Measurements from ENCODE around the gene KRTAP20-2.

KRTAP20-2 gene

DNA sequence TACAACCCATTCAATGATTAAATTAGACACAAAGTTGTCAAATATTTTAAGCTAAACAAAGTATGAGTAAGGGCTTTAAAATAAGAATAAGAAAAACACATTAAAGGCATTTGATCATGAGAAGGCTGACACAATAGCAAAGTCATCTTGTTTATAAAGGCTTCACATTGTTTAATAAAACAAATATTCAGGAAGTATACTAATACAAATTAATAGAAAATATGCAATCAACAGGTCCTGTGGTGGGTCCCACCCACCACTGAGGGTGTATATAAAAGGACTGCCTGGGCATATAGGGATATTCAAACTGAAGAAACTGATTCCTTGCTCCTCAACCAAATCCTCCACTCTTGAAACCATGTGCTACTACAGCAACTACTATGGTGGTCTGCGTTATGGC is at the start of gene KRTAP20-2:
Gene KRTAP20-2 (plus strand): TSS at position 301 of the 400 bp plus-strand sequence. CDS start 58 bp downstream, at position 359.
- DNase-seq, result no peak

- no peak for DNase-seq
These were observed 44.7 kb upstream of the KRTAP20-2 start, which contains the start of gene KRTAP22-2 for GRCh38 chr21:30590297-30590696. TSS of gene KRTAP22-2 (minus strand) at chr21:30590397.

GRCh38 chr21:30592140-30592539 is 42.9 kb upstream of the KRTAP20-2 start, which contains the start of gene KRTAP6-3:
TSS of gene KRTAP6-3 (plus strand) at chr21:30592440. CDS start at chr21:30592446, 6 bp downstream.
- DNase-seq, result no peak

GRCh38 chr21:30598802-30599201 is 36.2 kb upstream of the KRTAP20-2 start, which contains the start of gene KRTAP6-2:
TSS of gene KRTAP6-2 (minus strand) at chr21:30598902. CDS start at chr21:30598874, 28 bp downstream.
- DNase-seq, result no peak

DNA sequence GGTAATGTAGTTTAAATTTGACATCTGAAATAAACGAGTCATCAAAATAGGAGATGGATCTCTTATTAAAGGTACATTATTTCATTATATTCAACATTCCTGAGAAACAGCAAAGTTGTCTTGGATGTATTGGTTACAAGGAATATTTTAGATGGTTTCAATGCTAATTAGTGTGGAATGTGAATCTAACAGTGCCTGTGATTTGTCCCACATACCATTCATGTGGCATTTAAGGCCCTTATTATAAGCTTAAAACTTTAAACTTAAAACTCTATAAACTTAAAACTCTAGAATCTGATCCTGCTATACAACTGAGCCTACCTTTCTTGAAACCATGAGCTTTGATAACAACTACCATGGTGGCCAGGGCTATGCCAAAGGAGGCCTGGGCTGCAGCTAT is 34.2 kb upstream of the KRTAP20-2 start, which contains the start of gene KRTAP22-1:
Gene KRTAP22-1 (plus strand): TSS at position 301 of the 400 bp plus-strand sequence.
- DNase-seq, result no peak

DNA sequence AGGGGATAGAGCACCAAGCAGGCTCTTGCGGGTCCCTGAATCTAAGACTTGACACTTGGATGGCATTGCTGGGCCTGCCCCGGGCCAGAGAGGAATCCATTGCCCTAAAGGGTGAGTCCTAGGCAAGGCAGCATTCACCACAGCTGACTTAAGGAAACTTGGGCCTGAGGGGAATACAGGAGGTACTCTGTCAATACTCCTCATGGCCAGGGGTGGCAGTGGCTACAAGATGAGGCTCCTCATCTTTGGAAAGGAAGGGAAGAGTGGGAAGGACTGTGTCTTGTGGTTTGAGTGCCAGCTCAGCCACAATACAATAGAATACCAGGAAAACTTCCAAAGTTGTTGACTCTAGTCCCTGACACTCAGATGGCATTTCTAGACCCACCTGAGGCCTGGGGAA is 29.0 kb upstream of the KRTAP20-2 start:
- DNase-seq, result no peak

DNA sequence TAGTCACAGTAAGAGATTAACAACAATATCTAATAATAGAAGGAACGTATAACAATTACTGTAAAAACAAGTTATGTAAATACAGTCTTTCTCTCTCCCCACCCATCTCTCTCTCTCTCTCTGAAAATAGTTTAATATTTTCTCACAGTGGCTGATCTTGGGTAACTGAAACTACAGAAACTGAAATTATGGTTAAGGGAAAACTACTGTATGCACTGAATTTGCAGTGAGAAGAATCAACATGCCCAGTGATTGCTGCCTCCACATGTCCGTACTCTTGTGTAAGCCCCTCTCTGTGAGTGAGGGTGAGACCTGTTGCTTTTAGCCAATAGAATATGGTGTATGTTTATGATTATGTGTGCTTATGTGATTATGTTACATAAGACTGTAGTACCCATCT is 22.9 kb upstream of the KRTAP20-2 start:
- no peak for DNase-seq

DNA sequence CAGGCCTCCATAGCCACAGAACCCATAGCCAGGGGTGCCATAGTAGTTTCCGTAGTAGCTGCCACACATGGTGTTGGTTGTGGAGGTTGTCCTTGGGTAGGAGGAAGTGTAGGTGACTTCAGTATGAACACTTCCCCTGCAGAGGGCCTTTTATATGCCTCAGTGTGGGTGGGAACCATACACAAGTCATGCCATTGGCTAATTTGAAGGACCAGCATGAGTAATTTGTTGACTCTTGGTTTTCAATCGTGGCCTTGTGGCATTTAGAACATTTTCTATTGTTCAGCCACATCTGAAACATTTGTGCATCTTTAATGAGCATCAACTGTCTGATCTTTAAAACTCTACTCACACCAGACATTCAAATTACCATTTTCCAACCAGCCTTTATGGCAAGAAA is 21.2 kb upstream of the KRTAP20-2 start, which contains the start of gene KRTAP6-1:
Gene KRTAP6-1 (minus strand): TSS at position 95 of the 400 bp plus-strand sequence. CDS start 26 bp downstream, at position 69.
- DNase-seq, result no peak

GRCh38 chr21:30615199-30615598 is 19.8 kb upstream of the KRTAP20-2 start:
- no peak for DNase-seq

DNA sequence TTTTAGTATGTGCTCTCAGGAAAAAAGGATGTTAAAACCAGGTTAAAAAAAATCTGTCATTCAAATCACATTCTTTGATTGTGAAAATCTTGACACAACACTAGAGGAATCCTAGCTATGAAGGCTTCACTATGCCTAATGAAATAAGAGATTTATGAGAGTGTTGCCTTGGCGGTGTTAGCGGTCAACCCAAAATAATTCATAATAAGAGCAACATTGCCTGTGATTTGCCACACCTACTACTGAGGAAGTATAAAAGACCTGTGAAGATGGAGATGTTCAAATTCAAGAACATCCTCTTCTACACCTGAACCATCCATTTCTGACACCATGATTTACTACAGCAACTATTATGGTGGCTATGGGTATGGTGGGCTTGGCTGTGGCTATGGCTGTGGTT is 18.9 kb upstream of the KRTAP20-2 start, which contains the start of gene KRTAP20-1:
Gene KRTAP20-1 (plus strand): TSS at position 301 of the 400 bp plus-strand sequence. CDS start 30 bp downstream, at position 331.
- no peak for DNase-seq

GRCh38 chr21:30620080-30620479 is 14.9 kb upstream of the KRTAP20-2 start:
- DNase-seq, result no peak

GRCh38 chr21:30620522-30620921 is 14.5 kb upstream of the KRTAP20-2 start, which contains the start of gene KRTAP20-4:
TSS of gene KRTAP20-4 (plus strand) at chr21:30620627.
- DNase-seq, result no peak

DNA sequence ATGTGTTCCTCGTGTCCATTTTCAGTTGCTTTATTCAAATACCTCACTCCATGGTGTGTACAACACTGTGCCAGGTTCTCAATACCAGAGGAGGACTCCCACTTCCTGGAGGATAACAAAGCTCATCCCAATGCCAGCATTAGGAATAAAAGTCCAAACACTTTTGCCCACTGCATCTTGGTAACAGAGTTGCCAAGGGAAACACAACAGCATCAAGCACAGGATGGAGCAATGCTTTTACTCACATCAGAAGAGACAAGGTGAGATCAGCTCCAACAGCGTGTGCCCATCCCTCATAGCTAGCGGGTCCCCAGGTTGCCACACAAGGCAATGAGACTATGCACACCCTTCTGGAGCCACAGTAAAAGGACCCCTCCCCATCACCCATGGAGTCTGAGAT is 11.6 kb upstream of the KRTAP20-2 start:
- no peak for DNase-seq

DNA sequence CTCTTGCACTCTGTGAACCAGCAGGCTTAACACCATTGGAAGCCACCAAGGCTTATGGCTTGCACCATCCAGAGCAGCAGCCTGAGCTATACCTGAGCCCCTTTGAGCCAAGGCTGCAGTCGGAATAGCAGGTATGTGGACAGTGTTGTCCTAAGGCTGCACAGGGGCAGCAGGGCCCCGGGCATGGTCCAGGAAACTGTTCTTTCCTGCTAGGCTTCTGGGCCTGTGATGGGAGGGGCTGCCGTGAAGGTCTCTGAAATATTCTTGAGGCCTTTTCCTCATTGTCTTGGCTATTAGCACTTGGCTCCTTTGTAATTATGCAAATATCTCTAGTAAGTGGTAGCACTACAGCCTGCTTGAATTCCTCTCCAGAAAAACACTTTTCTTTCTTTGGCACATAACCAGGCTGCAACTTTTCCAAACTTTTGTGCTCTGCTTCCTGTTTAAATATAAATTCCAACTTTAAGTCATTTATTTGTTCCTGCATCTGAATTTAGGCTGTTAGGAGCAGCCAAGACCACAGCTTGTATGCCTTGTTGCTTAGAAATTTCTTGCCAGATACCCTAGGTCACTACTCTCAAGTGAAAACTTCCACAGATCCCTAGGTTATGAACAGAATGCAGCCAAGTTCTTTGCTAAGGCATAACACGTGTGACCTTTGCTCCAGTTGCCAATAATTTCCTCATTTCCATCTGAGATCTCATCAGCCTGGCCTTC is 9.4 kb upstream of the KRTAP20-2 start:
- no peak for DNase-seq

DNA sequence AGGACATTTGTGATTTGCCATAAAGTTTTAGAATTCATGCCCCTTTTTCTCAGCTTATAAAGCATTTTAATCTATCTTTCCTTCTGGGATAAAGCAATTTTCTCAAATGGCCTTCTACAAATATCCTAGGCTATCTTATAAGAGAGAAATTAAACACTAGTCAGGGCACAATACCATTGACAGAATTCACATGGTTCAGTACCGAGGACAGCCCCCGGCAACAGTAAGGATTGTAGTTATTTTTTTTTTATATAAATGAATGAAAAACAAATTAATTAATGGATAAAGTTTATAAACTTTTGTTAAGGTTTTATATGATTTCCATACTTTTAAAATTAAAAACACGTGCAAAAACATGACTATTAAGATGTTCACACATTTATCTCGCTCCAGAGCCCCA is 6.9 kb upstream of the KRTAP20-2 start:
- DNase-seq, result no peak

DNA sequence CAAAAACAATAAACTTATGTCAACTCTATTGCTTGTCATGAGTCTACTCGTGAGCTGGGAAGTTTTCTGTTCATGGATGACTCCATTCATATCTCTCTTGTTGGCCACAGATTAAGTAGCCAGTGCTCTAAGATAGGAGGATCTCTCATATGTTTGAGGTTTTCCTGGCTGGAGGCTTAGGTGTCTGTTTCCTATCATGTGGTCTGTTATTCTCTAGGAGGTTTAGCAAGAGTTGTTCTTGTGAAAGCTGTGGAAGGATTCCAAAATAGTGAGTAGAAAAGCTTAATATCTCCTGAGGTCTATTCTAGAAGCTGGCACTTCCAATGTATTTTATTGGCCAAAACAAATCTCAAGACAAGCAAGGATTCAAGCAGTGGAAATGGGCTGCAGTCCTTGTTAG is 5.8 kb upstream of the KRTAP20-2 start:
- DNase-seq, result no peak

DNA sequence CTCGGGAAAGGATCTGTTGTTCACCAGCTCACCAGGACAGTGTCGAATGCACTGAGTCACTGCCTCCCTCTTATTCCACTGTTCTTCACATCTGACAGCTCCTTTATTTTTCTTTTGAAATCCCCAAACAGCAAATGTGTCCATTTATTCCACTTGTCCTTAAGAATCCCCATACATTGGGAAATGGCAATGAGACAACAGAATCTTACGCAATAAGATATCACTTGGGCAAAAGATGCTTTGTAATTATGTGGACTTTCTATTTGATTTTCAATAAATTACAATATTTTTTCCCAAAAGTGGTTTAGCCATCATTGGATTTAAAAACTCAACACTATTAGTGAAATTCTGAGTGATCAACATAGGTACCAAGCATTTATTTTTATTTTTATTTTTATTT is 3.7 kb downstream of the KRTAP20-2 start:
- DNase-seq, result no peak

GRCh38 chr21:30642564-30642963 is 7.6 kb downstream of the KRTAP20-2 start, which contains the start of gene KRTAP20-3:
TSS of gene KRTAP20-3 (plus strand) at chr21:30642864.
- no peak for DNase-seq

GRCh38 chr21:30646904-30647414 is 12.0 kb downstream of the KRTAP20-2 start:
- DNase-seq, result no peak

- no peak for DNase-seq
These were observed 17.9 kb downstream of the KRTAP20-2 start for GRCh38 chr21:30652891-30653290.

DNA sequence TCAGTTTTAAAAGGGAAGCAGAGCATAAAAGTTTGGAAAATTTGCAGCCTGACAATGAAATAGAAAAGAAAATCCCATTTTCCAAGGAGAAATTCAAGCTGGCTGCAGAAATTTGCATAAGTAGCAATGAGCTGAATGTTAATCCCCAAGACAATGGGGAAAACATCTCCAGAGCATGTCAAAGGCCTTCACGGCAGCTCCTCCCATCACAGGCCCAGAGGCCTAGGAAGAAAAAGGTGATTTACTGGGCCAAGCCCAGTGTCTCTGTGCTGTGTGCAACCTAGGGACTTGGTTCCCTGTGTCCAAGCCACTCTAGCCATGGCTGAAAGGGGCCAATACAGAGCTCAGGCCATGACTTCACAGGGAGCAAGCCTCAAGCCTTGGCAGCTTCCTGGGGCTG is 33.8 kb downstream of the KRTAP20-2 start:
- no peak for DNase-seq

DNA sequence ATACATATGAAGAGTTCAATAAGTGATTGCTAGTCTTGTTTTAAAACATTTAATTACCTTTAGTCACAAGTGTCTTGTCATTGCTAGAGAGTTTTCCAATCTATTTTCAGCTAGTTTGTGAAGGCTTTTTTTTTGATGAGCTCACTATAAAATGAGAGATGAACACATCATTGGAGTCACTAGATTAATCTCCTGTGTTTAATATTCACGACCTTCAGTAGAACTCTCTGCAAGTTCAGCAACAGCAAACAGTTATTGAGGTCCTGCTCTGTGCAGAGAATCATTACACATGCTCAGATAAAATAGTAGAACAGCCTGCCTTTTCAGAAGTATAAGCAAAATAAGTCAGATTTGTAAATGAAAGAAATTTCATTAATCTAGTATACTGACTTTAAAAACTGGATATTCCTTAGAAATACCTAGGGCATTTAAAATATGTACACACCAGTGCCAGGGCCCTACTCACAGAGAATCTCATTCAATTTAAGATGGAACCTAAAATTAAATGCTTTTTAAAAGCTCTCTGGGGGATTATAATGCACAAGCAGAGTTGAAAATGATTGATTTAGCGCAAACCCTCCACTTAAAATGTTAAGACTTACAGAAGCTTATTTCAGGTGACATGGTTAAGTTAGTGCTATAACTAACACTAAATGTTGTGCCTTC is 38.1 kb downstream of the KRTAP20-2 start:
- DNase-seq, result no peak

DNA sequence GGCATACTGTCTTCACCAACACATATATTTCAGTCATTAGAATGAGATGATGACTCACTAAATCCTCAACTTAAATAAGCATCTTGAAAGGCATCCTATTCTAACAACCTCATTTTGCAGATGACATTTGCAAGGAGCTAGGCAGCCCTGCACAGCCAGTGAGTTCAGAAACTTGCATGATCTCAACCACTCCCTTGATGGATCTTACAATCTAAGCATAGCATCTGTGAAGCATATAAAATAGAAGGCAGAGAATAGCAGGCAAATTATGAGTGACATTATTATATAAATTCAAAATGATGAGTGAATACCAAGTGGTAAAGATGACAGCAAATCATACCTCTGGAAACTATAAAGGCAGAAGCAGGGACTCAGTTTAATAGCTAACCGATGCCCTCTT is 39.3 kb downstream of the KRTAP20-2 start:
- DNase-seq, result no peak

Data from DMS 273 treated with DMSO at 0.1 percent for 48 hours (cell line).